Activated T-cell treated with anti-CD3 and anti-CD28 coated beads, Interleukin-2, amount 50 U/mL, for 72 hours (primary cell): ENCODE data around the gene AEBP1. TPM values are rescaled to one million over a fixed set of nuclear protein-coding genes. Genes with fewer than 3 reads are reported as not detected.
A peak's percentile ranks its signal among the peaks of the same experiment; 100 is the strongest.

ENCODE experiments used
- ATAC-seq, 2 donors: fragments of 150-1000 bp; cut with Tn5 transposase; replicated peaks in 1 of 2; 2 replicates each; pipeline ENCODE4 v1.10.0; 2021; ENCODE audit warnings: moderate library complexity in 2 of 2, mild to moderate bottlenecking in 1 of 2
- DNase-seq, 2 donors: peaks; one replicate each; pipeline ENCODE4 v3.0.0; 2021 to 2022; ENCODE audit warnings: mixed read lengths in 1 of 2
- H3K27ac Mint-ChIP-seq: one replicate; pipeline ENCODE4 v1.8.0; 2022; ENCODE audit warnings: mild to moderate bottlenecking, moderate library complexity, mixed read lengths
- H3K27me3 Mint-ChIP-seq: one replicate; pipeline ENCODE4 v1.8.0; 2022; ENCODE audit warnings: low read depth, mixed read lengths
- H3K36me3 Mint-ChIP-seq, 2 donors: one replicate each; pipeline ENCODE4 v1.8.0; 2022; ENCODE audit warnings: mixed read lengths in 2 of 2, mild to moderate bottlenecking in 1 of 2; ENCODE audit not compliant: insufficient read depth in 2 of 2
- H3K4me1 Mint-ChIP-seq: one replicate; pipeline ENCODE4 v1.8.0; 2022; ENCODE audit warnings: low read depth, mixed read lengths
- H3K4me3 Mint-ChIP-seq, 2 donors: one replicate each; pipeline ENCODE4 v1.8.0; 2022; ENCODE audit warnings: mild to moderate bottlenecking in 2 of 2, mixed read lengths in 2 of 2, moderate library complexity in 2 of 2
- H3K9me3 Mint-ChIP-seq, 2 donors: one replicate each; pipeline ENCODE4 v1.8.0; 2022; ENCODE audit warnings: mixed read lengths in 2 of 2
- total RNA-seq, 2 donors: library from RNA; stranded (reverse); gene quantifications; one replicate each; pipeline ENCODE4 v1.2.3, GENCODE V29; 2022

Gene AEBP1
- total RNA-seq, 2 donors from 2014 or later = 18.1 to 18.4 TPM

DNA sequence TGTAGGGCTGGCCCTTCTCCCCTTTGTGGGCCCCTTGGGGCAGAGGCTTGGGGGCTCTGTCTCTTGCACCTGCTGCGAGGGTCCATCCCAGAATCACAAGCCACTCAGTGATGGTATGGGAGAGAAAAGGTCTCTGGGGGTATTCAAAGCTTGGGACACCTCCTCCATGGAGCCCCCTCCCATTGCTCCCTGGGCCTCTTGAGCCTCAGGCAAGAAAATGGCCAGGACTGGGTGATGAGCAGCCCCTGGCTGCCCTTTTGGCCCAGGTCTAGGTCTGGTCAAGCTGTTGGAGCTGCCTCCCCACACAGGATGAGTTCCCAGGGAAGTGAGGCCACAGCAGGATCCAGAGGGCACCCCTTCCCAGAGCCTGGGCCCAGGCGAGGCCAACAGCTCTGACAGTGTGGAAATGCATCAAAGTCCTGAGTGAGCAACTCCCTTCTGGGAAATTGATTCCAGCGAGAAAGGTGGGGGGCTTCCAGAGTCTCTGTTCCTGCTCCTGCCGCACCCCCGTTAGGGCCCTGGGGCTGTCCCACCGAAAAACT is 40.4 kb downstream of the AEBP1 start:
- no peak overlapping the region for H3K27ac Mint-ChIP-seq
- H3K36me3 Mint-ChIP-seq = no peaks in the 10 kb centered on the region
- DNase-seq = no peak
- peaks cover 7% of the 10 kb centered on the region for H3K27me3 Mint-ChIP-seq
- no peak for ATAC-seq
- H3K4me3 Mint-ChIP-seq = no peak overlapping the region
- no peaks in the 10 kb centered on the region for H3K9me3 Mint-ChIP-seq
- peaks cover 14% of the 10 kb centered on the region for H3K4me1 Mint-ChIP-seq

- peaks cover 7% of the 10 kb centered on the region for H3K27me3 Mint-ChIP-seq
- DNase-seq = no peak
- no peaks in the 10 kb centered on the region for H3K36me3 Mint-ChIP-seq
- peak overlapping the region; percentile 75 to 81 for H3K4me3 Mint-ChIP-seq
- peaks cover 14% of the 10 kb centered on the region for H3K4me1 Mint-ChIP-seq
- ATAC-seq = no peak
- no peak overlapping the region for H3K27ac Mint-ChIP-seq
- no peaks in the 10 kb centered on the region for H3K9me3 Mint-ChIP-seq
Observed at GRCh38 chr7:44144968-44145478, 40.9 kb downstream of the AEBP1 start.

GRCh38 chr7:44145479-44145968 is 41.4 kb downstream of the AEBP1 start:
- Mint-ChIP-seq H3K4me1 (peaks cover 14% of the 10 kb centered on the region), H3K36me3 (no peaks in the 10 kb centered on the region), H3K9me3 (no peaks in the 10 kb centered on the region), H3K27me3 (peaks cover 7% of the 10 kb centered on the region), H3K27ac (no peak overlapping the region), H3K4me3 (peak overlapping the region; percentile 75 to 81)
- ATAC-seq (peak; percentile 57 to 59), DNase-seq (peak; percentile 60)

DNA sequence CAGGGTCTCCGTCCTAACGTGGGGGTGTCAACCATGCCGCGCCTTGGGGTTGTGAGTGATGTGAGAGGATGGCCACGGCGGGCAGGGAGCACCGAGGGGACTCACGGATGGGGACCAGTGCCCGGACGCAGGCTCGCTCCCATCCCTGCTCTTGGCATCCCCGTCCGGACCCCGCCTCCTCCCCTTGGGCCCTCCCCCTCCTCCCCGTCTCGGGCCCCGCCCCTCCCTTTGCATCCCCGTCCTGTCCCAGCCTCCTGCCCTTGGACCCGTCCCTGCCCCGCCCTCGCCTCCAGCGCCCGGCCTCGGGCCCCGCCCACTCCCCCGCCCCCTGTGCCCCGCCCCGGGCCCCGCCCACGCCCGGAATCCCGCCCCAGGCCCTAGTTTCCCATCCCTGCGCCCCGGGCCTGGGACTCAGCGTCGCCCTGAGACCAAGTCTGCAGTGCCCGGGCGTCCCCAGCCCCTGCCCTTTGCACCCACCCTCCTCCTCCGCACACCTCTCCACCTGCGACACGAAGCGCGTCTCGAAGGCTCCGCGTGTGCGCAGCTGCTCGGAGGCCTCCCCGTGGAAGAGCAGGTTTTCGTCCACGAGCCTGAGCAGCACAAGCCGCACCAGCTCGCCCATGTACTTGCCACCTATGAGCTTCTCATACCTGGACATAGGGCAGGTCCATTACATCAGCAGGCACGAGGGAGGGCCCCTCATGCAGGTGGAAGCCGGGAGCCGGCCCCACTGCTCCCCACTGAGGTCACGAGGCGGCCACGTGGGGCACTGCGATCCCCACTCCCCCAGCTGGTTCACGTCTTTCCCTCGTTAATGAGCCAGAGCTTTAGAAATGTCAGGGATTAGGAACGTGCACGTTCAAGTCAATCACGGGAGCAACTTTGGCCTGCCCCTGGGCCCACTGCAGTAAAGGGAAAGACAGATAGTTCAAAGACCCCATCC is 42.1 kb downstream of the AEBP1 start:
- Mint-ChIP-seq H3K4me3 (peak overlapping the region; percentile 75 to 81), H3K4me1 (peaks cover 14% of the 10 kb centered on the region), H3K9me3 (no peaks in the 10 kb centered on the region), H3K27me3 (peaks cover 7% of the 10 kb centered on the region), H3K27ac (no peak overlapping the region), H3K36me3 (no peaks in the 10 kb centered on the region)
- ATAC-seq = peak; percentile 82 to 85
- peak; percentile 68 to 77 for DNase-seq

DNA sequence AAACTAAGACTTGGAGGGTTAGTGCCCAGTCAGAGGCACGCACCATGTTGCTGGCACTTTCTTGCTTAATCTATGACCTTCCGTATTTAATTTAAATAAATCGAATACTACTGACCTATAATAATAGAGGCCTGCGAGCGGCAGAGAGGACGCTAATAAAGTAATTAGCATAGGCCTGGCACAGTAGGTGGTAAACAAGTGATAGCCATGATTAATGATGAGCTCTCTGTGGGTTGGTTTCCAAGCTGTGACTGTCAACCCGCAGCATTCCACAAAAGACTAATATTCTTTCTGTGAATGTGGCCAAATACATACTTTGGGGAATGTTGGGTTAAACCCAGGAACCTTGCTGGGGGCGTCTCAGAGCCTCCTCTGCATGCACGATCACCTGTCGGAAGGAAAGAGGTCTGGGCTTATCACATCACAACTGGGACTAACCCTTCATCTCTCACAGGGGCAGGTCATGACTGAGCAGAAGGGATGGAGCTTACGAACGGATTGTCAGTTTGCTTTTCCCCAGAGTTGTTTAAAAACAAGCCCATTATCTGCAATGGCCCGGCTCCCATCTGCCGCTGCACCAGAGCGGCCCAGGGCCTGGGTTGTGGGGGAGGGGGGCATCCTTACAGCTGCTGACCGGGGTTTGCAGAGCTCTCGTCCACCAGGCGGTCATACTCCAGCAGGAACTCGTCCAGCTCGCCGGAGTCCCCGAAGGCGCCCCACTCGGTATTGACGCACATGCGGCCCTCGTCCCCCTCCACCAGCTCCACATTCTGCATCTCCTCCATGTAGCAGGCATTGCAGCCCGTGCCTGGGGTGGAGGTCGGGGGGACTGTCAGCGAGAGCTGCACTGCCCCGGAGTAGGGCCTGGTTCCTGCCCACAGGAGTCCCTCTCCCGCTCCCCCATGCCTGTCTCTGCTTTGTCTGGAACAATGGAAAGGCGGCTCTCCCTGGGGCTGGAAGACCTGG is 43.2 kb downstream of the AEBP1 start:
- DNase-seq (no peak), ATAC-seq (no peak)
- no peaks in the 10 kb centered on the region for H3K9me3 Mint-ChIP-seq
- no peaks in the 10 kb centered on the region for H3K36me3 Mint-ChIP-seq
- peaks cover 14% of the 10 kb centered on the region for H3K4me1 Mint-ChIP-seq
- peaks cover 7% of the 10 kb centered on the region for H3K27me3 Mint-ChIP-seq
- H3K27ac Mint-ChIP-seq = no peak overlapping the region
- H3K4me3 Mint-ChIP-seq = no peak overlapping the region

GRCh38 chr7:44148166-44148565 is 44.0 kb downstream of the AEBP1 start:
- DNase-seq = no peak
- ATAC-seq = no peak
- H3K27me3 Mint-ChIP-seq = peaks cover 7% of the 10 kb centered on the region
- no peak overlapping the region for H3K4me3 Mint-ChIP-seq
- no peak overlapping the region for H3K27ac Mint-ChIP-seq
- H3K9me3 Mint-ChIP-seq = no peaks in the 10 kb centered on the region
- peaks cover 14% of the 10 kb centered on the region for H3K4me1 Mint-ChIP-seq
- no peaks in the 10 kb centered on the region for H3K36me3 Mint-ChIP-seq

GRCh38 chr7:44148961-44149536 is 44.9 kb downstream of the AEBP1 start:
- ATAC-seq (no peak), DNase-seq (no peak)
- Mint-ChIP-seq H3K27ac (no peak overlapping the region), H3K4me3 (no peak overlapping the region), H3K4me1 (peaks cover 14% of the 10 kb centered on the region), H3K9me3 (no peaks in the 10 kb centered on the region), H3K27me3 (peaks cover 7% of the 10 kb centered on the region), H3K36me3 (no peaks in the 10 kb centered on the region)

- Mint-ChIP-seq H3K9me3 (no peaks in the 10 kb centered on the region), H3K27me3 (peaks cover 7% of the 10 kb centered on the region), H3K27ac (no peak overlapping the region), H3K36me3 (no peaks in the 10 kb centered on the region), H3K4me3 (no peak overlapping the region), H3K4me1 (peaks cover 14% of the 10 kb centered on the region)
- ATAC-seq (no peak), DNase-seq (no peak)
Observed at GRCh38 chr7:44149571-44150465, 45.7 kb downstream of the AEBP1 start.

GRCh38 chr7:44150466-44150832 is 46.3 kb downstream of the AEBP1 start:
- Mint-ChIP-seq H3K27me3 (peaks cover under 1% of the 10 kb centered on the region), H3K4me1 (peaks cover 9% of the 10 kb centered on the region), H3K9me3 (no peaks in the 10 kb centered on the region), H3K27ac (no peak overlapping the region), H3K4me3 (no peak overlapping the region), H3K36me3 (no peaks in the 10 kb centered on the region)
- DNase-seq (no peak), ATAC-seq (no peak)

DNA sequence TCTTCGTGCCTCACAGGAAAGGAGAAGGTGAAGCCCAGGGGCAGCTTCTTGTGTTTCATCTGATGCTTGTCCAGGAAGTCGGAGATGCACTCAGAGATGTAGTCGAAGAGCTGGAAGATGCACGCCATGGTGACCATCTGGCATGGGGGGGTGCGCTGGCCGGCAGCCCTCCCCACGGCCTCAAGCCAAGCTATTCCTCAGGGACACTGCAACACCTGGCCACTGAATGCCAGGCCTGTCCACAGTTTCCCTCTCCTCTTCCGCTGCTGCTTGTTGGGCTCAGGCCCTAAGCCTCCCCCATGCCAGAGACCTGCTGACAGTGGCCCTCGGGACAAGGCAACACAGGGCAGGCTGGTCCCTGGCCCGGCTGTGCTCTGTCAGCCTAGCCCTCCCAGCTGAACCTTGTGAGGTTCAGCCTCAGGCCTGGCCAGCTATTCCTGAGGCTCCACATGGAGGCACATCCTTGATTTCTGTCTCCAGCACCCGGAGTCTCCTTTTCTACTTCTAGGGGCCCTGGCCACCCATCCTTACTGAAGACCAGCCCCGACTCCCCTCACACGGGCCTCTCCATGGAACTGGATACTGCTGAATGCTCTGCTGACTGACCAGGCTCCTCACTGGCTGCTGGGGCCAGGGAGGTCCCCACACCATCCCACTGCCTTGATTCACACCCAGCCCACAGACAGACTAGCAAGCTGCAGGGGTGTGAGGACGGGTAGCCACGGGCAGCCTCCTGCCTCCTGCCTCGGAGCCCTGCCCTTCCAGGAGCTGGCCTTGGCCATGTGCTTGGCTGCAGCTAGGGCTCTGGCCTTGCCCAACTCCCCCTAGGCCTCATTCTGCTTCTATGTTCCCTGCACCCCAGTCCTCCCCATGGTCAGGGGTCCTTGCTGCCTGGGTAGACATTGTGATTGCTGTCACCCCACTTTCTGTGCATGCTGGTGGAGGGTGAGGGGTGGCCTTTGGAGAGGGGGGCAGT is 47.1 kb downstream of the AEBP1 start:
- H3K27ac Mint-ChIP-seq = no peak overlapping the region
- DNase-seq (no peak), ATAC-seq (no peak)
- H3K4me1 Mint-ChIP-seq = peaks cover 5% of the 10 kb centered on the region
- H3K27me3 Mint-ChIP-seq = no peaks in the 10 kb centered on the region
- no peaks in the 10 kb centered on the region for H3K9me3 Mint-ChIP-seq
- no peak overlapping the region for H3K4me3 Mint-ChIP-seq
- H3K36me3 Mint-ChIP-seq = no peaks in the 10 kb centered on the region

DNA sequence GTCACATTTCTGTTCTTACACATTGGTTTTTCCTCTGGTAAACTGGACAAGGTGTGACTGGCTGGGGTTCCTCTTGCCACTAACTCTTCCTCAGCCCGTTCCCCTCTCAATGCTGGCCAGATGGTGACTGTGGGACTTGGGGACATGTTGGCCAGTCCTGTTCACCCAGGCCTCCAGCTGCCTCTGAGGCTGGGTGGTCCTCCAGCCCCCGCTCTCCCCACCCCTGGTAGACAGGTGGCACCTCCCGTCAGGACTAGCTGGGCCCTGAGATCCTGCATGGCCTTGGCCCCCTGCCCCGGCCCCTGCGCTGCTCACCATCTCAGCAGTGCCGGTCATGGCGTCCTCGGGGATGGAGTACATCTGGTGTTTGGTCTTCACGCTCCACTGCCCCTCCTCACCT is 47.8 kb downstream of the AEBP1 start:
- H3K27ac Mint-ChIP-seq = no peak overlapping the region
- no peak overlapping the region for H3K4me3 Mint-ChIP-seq
- H3K36me3 Mint-ChIP-seq = no peaks in the 10 kb centered on the region
- ATAC-seq (no peak), DNase-seq (no peak)
- H3K4me1 Mint-ChIP-seq = no peaks in the 10 kb centered on the region
- H3K27me3 Mint-ChIP-seq = no peaks in the 10 kb centered on the region
- H3K9me3 Mint-ChIP-seq = no peaks in the 10 kb centered on the region
